HG03066 (cell line): ENCODE results near the gene PLCL2.

ENCODE experiments used
- ATAC-seq: cut with Tn5 transposase; IDR thresholded peaks from one replicate; pipeline ENCODE4 v1.9.1; 2021; ENCODE audit warnings: low read depth; ENCODE audit not compliant: unreplicated experiment

The PLCL2 gene

DNA sequence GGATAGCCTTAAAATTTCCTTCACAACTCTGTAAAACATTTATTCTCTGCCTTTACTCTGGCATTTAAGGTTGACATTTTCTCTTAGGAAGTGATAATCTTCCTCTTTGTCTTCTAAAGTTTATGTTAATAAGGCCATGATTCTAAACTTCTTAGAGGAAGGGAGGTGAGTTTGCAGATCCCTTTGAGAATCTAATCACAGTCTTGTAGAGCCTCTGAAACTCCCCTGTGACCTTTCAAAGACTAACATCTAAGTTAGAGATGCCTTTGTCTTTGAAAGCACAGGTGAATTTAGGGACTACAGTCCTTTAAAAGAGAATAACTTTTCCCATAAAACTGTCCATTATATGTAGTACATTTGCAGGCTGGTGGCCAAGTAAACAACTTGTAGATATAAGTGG is 115.1 kb downstream of the PLCL2 start:
- no peak for ATAC-seq

DNA sequence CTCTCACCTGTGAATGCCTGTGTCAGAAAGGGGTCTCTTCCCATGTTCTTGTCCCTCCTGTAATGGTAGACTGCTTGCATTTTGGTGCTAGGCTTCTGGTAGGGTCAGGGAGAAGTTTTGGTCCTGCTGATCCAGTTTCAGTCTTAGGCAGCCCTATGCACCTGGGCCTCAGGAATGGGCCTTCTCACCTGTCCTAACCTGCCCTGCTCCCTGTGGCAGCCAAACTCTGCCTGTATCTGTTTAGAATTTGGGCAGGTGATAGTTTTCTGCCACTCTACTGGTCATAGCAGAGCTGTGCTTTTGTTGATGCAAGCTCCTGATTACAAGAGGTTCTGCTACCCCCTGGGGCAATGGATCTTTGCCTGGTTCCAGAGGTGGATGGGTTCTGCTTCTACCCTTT is 118.7 kb downstream of the PLCL2 start:
- ATAC-seq = no peak

DNA sequence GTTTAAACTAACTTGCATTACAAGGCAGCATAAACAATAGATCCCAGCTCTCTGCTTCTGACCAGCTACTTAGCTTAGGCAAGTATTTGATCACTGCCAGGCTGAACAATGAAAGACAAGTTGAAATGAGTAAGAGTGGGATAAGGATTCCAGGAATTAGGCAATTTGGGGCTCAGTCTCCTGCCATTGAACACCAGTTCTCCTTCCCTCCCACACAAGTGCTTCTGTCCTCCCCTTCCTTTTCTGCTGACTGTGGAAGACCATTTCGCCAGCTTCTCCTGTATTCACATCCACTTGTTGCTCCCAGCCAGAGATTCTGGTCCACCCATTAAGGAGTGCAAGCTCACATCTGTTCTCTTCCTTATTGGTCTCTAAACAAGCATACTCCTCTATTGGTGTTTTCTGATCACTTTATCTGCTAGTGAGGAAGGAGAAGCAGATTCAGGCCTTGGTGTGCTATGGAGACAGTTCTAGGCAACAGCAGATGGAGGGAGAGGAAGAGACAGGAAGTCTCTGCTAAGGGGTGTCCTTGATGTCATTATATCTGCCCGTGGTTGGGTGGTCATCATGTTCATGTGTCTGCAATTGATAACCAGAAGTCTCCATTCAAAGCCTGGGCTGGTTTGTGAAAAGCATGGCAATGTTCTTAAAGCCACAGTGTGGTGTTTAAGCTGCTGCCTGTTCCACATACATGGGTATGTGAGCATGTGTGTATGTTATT is 121.5 kb downstream of the PLCL2 start:
- no peak for ATAC-seq

DNA sequence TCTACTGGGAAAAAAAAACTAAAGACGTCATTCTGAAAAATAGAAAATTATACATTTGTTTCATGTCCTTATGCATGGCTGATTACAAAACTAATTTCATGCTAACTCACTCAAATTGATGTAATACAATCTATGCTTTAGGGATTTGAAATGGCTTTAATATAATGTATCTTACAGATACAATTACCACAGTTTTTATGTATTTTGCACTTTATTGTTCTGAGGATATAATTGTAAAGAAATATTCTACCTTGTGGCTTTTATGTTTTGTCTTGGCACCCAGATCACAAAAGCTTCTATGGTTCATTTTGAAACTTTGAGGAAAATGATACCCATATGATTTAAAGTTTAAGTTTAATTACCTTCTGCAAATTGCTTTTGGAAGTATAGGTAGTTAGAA is 122.5 kb downstream of the PLCL2 start:
- ATAC-seq = no peak

- ATAC-seq = no peak
Measured at GRCh38 chr3:17009826-17010225, 125.1 kb downstream of the PLCL2 start.

- ATAC-seq = no peak
Measured at GRCh38 chr3:17011728-17012338, 127.1 kb downstream of the PLCL2 start.

DNA sequence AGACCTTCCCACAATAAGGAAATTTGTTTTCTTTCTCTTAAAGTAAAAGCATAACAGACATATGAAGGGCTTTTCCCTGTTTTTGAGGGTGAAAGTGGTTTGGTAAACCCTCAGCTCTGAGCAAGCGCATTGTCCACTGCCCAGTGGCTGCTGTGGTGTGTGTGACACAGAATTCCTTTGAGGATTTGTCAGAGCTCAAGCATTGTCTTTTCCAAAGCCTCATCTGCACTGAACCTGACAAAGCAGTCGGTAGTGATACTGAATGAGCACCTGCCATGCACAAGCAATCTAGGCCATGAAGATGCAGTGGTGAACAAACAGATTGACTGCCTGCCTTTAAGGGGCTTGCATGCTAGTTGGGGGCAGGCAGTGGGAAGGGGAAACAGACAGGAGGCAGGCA is 128.3 kb downstream of the PLCL2 start:
- no peak for ATAC-seq

DNA sequence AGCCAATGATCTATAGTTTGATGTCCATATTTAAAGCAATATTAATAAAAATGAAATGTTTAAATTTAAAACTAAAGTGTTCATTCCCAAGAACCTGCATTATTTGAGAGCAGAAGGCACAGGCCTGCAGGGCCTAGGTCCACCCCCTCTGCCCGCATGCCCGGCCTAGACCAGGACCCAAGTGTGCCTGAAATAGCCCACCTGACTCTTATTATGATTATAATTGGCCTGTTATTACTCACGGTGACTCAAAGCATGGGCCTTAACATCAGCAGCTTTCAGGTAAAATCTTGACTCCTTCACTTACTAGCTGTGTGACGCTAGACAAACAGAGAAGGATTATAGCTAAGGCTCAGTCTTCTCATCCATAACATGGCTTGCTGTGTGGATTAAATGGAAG is 128.8 kb downstream of the PLCL2 start:
- ATAC-seq = no peak

DNA sequence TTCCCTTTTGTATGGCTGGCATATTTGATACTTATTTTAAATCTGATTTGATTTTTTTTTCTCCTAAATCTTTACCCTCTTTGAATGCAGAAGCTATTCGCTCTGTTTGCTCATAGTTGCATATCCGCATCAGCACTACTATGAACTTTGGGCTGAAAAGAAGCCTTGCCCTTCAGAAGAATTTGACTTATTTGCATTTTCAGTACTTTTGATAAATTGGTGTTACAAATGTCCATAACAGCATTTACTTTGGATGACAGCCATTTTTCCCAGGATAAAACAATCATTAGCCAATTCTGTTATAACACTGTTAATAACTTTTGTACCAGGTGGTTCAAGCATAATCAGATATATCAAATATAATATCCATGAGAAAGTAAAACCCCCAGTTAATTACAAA is 129.5 kb downstream of the PLCL2 start:
- ATAC-seq = no peak

GRCh38 chr3:17014709-17015108 is 130.0 kb downstream of the PLCL2 start:
- ATAC-seq = no peak

GRCh38 chr3:17021614-17022013 is 136.9 kb downstream of the PLCL2 start:
- ATAC-seq = no peak

GRCh38 chr3:17023006-17023664 is 138.4 kb downstream of the PLCL2 start:
- ATAC-seq = peak; percentile 90

- no peak for ATAC-seq
Measured at GRCh38 chr3:17025594-17026139, 140.9 kb downstream of the PLCL2 start.

- ATAC-seq = no peak
Measured at GRCh38 chr3:17027318-17027717, 142.6 kb downstream of the PLCL2 start.

- no peak for ATAC-seq
Measured at GRCh38 chr3:17028363-17028762, 143.6 kb downstream of the PLCL2 start.

DNA sequence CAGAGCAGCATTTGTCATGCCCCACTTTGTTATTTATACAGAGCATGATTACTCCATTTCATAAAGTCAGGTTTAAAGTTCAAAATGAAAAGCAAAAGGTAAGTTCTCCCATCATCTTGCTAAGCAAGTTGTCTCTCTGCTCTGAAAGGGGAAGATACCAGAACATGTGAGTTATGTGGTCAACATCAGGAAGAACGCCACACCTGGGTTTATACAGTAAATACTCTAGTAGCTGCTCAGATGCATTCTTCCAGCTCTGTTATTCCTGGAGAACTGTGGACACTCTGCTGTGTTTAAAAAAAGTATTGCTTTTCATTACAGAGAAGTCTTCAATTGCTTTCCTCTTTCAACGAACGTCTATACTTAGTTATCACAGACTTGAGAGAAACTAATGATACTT is 145.7 kb downstream of the PLCL2 start:
- no peak for ATAC-seq

DNA sequence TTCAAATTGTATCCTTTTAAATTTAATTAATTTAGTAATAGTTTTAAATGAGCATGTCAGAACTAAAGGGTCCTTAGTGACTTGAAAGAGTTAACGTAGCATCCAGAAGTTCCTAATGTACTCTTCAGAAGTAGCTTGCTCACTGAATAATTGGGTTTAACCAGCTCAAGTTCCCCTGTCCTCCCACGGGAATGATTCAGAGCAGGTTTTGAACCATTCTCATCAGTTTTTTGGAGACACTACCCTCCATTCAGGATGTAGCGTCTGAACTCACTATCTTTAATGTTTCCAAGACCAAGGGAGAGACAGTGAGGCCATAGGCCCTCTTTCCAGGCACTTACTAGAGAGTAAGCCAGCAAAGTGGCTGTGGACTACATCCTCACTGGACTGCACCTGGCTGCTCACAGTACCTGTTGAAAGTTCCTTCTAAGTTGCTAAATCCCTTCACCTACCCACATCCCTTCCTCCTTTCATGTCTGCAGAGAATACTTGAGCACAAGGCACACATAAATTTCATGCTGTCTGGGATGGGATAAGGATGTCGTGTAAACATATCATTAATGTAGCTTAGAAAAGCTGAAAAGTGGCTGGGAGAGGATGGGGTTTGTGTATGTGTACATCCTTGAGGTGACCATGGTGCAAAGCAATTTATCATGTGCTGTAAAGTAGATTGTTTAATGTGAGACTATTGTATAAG is 146.3 kb downstream of the PLCL2 start:
- ATAC-seq = no peak

DNA sequence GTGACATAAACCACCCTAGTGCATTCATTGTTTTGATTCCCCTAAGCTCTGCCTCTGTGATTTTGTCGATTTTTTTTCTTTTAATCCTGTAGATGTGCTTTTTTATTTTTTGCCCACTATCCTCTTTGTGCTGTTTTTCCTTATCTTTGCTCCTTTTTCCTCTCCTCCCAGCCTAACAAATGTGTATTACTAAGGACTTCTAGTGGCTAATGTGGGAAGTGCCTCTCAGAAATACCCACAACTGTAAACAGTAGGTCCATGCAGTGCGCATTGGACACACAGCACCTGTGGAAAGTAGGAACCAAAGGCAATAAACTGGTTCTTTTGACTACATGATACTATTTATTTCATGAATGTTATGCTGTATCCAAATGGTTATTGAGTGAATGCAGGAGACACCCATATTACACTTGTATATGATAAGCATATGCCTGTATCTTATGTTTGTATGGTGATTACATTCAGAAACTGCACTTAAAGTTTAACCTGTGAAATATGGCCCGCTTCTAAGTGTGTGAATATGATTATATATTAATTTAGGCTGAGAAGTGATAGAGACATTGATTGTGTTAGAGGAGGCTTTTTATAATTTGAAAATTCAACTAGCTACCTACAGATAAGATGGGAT is 147.8 kb downstream of the PLCL2 start:
- ATAC-seq = no peak

DNA sequence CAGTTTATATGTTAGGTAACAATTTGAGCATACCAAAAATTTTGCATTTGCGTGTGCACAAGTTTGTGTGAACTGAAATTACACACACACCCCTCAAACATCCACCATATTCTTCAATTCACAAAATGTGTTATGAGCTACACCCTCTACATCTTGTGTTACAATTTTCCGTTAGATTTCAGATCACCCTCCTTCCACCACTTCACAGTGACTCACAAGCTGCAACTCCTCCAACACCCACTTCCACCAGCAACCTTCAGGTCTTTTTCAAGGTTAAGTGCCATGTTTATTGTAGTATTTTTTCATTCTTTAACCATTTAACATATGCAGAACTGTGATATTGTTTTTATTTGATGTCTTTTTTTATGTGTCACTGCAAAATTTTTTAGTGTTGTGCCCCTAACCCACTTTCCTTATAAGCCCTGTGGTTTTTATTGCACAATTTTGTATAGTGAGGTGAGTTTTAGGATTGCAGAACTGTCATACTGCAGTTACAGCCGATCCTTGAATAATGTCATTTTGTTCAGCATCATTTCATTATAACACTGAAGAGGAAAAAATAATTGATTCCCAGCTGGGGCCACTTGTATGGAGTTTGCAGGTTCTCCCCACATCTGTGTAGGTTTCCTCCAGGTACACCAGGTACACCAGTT is 148.9 kb downstream of the PLCL2 start:
- ATAC-seq = no peak

DNA sequence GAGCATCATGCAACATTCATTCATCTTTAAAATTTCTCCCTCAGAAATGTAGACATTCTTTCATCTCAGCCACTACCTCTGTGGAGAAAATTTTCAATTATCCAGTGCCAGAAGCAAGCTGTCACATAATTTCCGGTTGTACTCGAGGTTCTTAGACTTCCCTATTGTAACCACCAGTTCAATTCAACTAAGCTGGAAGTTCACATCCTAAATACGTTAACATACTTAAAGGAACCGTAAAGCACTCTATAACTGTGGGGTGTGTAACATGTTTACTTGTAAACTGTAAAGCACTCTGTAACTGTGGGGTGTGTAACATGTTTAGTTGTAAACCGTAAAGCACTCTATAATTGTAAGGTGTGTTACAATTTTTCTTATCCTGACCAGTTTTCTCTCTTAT is 150.3 kb downstream of the PLCL2 start:
- ATAC-seq = no peak
